ENCODE data around the gene TMEM109.

- TF ChIP-seq ZBTB10 (tag by site-specific recombination; IDR thresholded peaks at IDR 0.05): no peak
- no peak for TF ChIP-seq ZNF221 (tag by site-specific recombination; IDR thresholded peaks at IDR 0.05; ENCODE audit: borderline replicate concordance)
- no peak for TF ChIP-seq ZSCAN16 (tag by site-specific recombination; IDR thresholded peaks at IDR 0.05)
- no peak for TF ChIP-seq CTCF (tag by site-specific recombination; IDR thresholded peaks at IDR 0.05)
These were observed 6.0 kb downstream of the TMEM109 start for GRCh38 chr11:60919956-60920355.

Measured in HEK293 (cell line).